Neural cell (in vitro differentiated cells): ENCODE data around the gene CNDP2. TPM values are rescaled to one million over a fixed set of nuclear protein-coding genes. Genes with fewer than 3 reads are reported as not detected.

Experiments
- H2AFZ ChIP-seq: fragments of 200-600, 300-800 bp; sonication (generic), shearing (Covaris generic); 2 replicates; pipeline ENCODE4 v1.6.0; 2014; ENCODE audit warnings: low read depth, mild to moderate bottlenecking, antibody characterized with exemption, low read length, moderate library complexity
- H3F3A ChIP-seq: fragments of 200-600 bp; shearing (Covaris generic); 2 replicates; pipeline ENCODE4 v1.6.1; 2016; ENCODE audit warnings: mild to moderate bottlenecking, moderate library complexity, mixed read lengths, antibody characterized with exemption, low read length; ENCODE audit not compliant: insufficient read depth, poor library complexity, severe bottlenecking
- H3K27ac ChIP-seq: fragments of 200-600, 300-800 bp; sonication (generic), shearing (Covaris generic); 2 replicates; pipeline ENCODE4 v1.5.1; 2014; ENCODE audit warnings: mild to moderate bottlenecking, low read length, moderate library complexity
- H3K27me3 ChIP-seq: fragments of 300-800, 200-600 bp; sonication (generic), shearing (Covaris generic); 2 replicates; pipeline ENCODE4 v1.6.0; 2014; ENCODE audit warnings: mild to moderate bottlenecking, low read depth, low read length, moderate library complexity; ENCODE audit not compliant: insufficient read depth
- H3K36me3 ChIP-seq: fragments of 300-800, 200-600 bp; sonication (generic), shearing (Covaris generic); 2 replicates; pipeline ENCODE4 v1.5.1; 2014; ENCODE audit warnings: mild to moderate bottlenecking, antibody characterized with exemption, low read length, moderate library complexity; ENCODE audit not compliant: insufficient read depth
- H3K4me2 ChIP-seq: fragments of 300-800, 200-600 bp; sonication (generic), shearing (Covaris generic); 2 replicates; pipeline ENCODE4 v1.6.0; 2014; ENCODE audit warnings: mild to moderate bottlenecking, low read length
- H3K4me3 ChIP-seq: fragments of 300-800, 200-600 bp; sonication (generic), shearing (Covaris generic); 2 replicates; pipeline ENCODE4 v1.5.1; 2014; ENCODE audit warnings: mild to moderate bottlenecking, low read length, moderate library complexity
- H3K79me2 ChIP-seq: fragments of 200-600 bp; shearing (Covaris generic); replicated peaks from 2 replicates; pipeline ENCODE4 v1.6.0; 2014; ENCODE audit warnings: mild to moderate bottlenecking, low read length, moderate library complexity; ENCODE audit not compliant: insufficient read depth
- H3K9ac ChIP-seq: fragments of 300-800, 200-600 bp; sonication (generic), shearing (Covaris generic); 2 replicates; pipeline ENCODE4 v1.6.1; 2016; ENCODE audit warnings: mild to moderate bottlenecking, low read length, mixed read lengths
- H3K9me2 ChIP-seq: fragments of 200-600 bp; shearing (Covaris generic); 2 replicates; pipeline ENCODE4 v1.6.1; 2016; ENCODE audit warnings: mild to moderate bottlenecking, low read length, mixed read lengths; ENCODE audit not compliant: insufficient read depth
- H3K9me3 ChIP-seq: fragments of 200-600, 300-800 bp; sonication (generic), shearing (Covaris generic); 2 replicates; pipeline ENCODE4 v1.6.1; 2016; ENCODE audit warnings: mild to moderate bottlenecking, mixed run types, low read length, moderate library complexity, mixed read lengths
- H4K20me1 ChIP-seq: fragments of 200-600 bp; shearing (Covaris generic); 2 replicates; pipeline ENCODE4 v1.6.1; 2016; ENCODE audit warnings: mild to moderate bottlenecking, mixed run types; ENCODE audit not compliant: insufficient read depth
- EP300 ChIP-seq: fragments of 450-650 bp; conservative IDR thresholded peaks from 2 replicates; pipeline ENCODE4 v1.6.1; 2014; ENCODE audit warnings: antibody characterized with exemption, mild to moderate bottlenecking, moderate library complexity; ENCODE audit not compliant: poor library complexity, severe bottlenecking
- EZH2 ChIP-seq: fragments of 200-600, 300-800 bp; shearing (Covaris generic), sonication (generic); IDR thresholded peaks from 2 replicates; pipeline ENCODE4 v1.6.1; 2014; ENCODE audit warnings: antibody characterized with exemption, low read length, borderline replicate concordance, mild to moderate bottlenecking; ENCODE audit not compliant: insufficient read depth, poor library complexity, severe bottlenecking
- MXI1 ChIP-seq: fragments of 450-650 bp; conservative IDR thresholded peaks from 2 replicates; pipeline ENCODE4 v1.6.1; 2014; ENCODE audit warnings: antibody characterized with exemption, mild to moderate bottlenecking; ENCODE audit not compliant: poor library complexity, severe bottlenecking
- POLR2AphosphoS5 ChIP-seq: IDR thresholded peaks from 2 replicates; pipeline ENCODE4 v1.6.1; 2012
- RAD21 ChIP-seq: fragments of 450-650 bp; conservative IDR thresholded peaks from 2 replicates; pipeline ENCODE4 v1.6.1; 2014; ENCODE audit warnings: antibody characterized with exemption, mild to moderate bottlenecking, moderate library complexity
- REST ChIP-seq: IDR thresholded peaks from 2 replicates; pipeline ENCODE4 v1.6.1; 2012; ENCODE audit warnings: borderline replicate concordance
- SMC3 ChIP-seq: fragments of 450-650 bp; conservative IDR thresholded peaks from 2 replicates; pipeline ENCODE4 v1.6.1; 2014; ENCODE audit warnings: antibody characterized with exemption, mild to moderate bottlenecking, moderate library complexity; ENCODE audit not compliant: poor library complexity
- TAF1 ChIP-seq: IDR thresholded peaks from 2 replicates; pipeline ENCODE4 v1.6.1; 2012; ENCODE audit warnings: low read depth
- polyA plus RNA-seq: library from polyadenylated mRNA; depleted of rRNA; stranded (reverse); fragments of >200 nt; gene quantifications from 2 replicates; pipeline ENCODE4 v1.2.3, GENCODE V29; 2014
- TF ChIP-seq, protein P1 (sequence below): fragments of 450-650 bp; IDR thresholded peaks from 2 replicates; pipeline ENCODE4 v1.5.1; 2014; ENCODE audit warnings: antibody characterized with exemption, mild to moderate bottlenecking, moderate library complexity; ENCODE audit not compliant: poor library complexity, severe bottlenecking

Gene CNDP2
- polyA plus RNA-seq, 1 donor from 2014 or later, result 35.7 TPM

DNA sequence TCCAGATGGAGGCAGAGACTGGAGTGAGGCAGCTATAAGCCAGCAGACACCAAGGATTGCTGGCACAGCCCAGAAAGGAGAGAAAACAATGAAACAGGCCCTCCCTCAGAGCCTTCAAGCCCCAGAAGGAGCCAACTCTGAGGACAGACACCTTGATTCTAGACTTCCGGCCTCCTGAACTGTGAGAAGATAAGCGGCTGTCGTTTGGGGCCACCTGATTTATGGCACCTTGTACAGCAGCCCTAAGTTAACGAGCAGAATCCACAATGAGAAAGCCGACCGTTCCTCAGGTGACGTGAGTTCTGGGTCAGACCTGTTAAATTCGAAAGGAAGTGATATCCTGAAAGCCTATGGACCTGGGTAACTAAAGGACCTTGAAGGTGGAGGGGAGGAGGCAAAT is 7.3 kb upstream of the CNDP2 start:
- Histone ChIP-seq H3K9me3 (no peaks in the 10 kb centered on the region), H3K27me3 (no peaks in the 10 kb centered on the region), H3K27ac (no peak overlapping the region), H3K36me3 (no peaks in the 10 kb centered on the region), H3K9me2 (no peaks in the 10 kb centered on the region), H3K4me2 (no peak overlapping the region), H4K20me1 (no peaks in the 10 kb centered on the region), H3K79me2 (no peaks in the 10 kb centered on the region), H3F3A (no peaks in the 10 kb centered on the region), H3K9ac (no peak overlapping the region), H2AFZ (no peak overlapping the region), H3K4me3 (no peak overlapping the region)
- TF ChIP-seq EP300 (no peak), POLR2AphosphoS5 (no peak), SMC3 (no peak), MXI1 (no peak), EZH2 (no peak), RAD21 (no peak), REST (no peak), TAF1 (no peak)
- TF ChIP-seq, protein P1, sequence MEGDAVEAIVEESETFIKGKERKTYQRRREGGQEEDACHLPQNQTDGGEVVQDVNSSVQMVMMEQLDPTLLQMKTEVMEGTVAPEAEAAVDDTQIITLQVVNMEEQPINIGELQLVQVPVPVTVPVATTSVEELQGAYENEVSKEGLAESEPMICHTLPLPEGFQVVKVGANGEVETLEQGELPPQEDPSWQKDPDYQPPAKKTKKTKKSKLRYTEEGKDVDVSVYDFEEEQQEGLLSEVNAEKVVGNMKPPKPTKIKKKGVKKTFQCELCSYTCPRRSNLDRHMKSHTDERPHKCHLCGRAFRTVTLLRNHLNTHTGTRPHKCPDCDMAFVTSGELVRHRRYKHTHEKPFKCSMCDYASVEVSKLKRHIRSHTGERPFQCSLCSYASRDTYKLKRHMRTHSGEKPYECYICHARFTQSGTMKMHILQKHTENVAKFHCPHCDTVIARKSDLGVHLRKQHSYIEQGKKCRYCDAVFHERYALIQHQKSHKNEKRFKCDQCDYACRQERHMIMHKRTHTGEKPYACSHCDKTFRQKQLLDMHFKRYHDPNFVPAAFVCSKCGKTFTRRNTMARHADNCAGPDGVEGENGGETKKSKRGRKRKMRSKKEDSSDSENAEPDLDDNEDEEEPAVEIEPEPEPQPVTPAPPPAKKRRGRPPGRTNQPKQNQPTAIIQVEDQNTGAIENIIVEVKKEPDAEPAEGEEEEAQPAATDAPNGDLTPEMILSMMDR, result no peak

DNA sequence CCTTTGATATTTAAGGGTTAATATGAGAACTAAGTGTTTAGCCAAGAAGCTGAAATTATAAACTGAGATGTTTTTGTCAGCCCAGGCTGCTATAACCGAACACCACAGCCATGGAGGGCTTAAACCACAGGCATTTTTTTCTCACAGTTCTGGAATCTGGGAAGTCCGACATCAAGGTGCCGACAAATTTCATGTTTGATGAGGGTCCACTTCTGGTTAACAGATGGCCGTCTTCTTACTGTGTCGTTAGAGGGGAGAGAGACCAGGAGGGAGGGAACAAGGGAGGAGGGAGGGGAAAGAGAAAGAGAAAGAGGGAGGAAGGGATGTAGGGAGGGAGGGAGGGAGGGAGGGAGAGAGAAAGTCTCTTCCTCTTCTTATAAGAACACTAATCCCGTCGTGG is 6.5 kb upstream of the CNDP2 start:
- no peak overlapping the region for H3K4me2 ChIP-seq
- H3K27me3 ChIP-seq, result no peaks in the 10 kb centered on the region

More for the DNA sequence above, 6.5 kb upstream of the CNDP2 start:
- H3K79me2 ChIP-seq, result no peaks in the 10 kb centered on the region
- no peaks in the 10 kb centered on the region for H3K9me2 ChIP-seq
- no peaks in the 10 kb centered on the region for H4K20me1 ChIP-seq
- H3F3A ChIP-seq, result no peaks in the 10 kb centered on the region
- H3K4me3 ChIP-seq, result no peak overlapping the region
- no peaks in the 10 kb centered on the region for H3K9me3 ChIP-seq
- TF ChIP-seq POLR2AphosphoS5 (no peak), EZH2 (no peak), MXI1 (no peak), SMC3 (no peak), REST (no peak), RAD21 (no peak), EP300 (no peak), TAF1 (no peak)
- TF ChIP-seq, protein P1, result no peak
- no peak overlapping the region for H3K27ac ChIP-seq
- no peaks in the 10 kb centered on the region for H3K36me3 ChIP-seq
- H3K9ac ChIP-seq, result no peak overlapping the region
- H2AFZ ChIP-seq, result no peak overlapping the region
